Suprapubic skin (tissue), 4 donors: ENCODE results near the gene PLA2G2D.

Experiments used
- EP300 ChIP-seq: sonication (generic); formaldehyde crosslinking; IDR thresholded peaks from one replicate; pipeline ENCODE4 v1.6.1; 2017; ENCODE audit warnings: antibody characterized with exemption
- POLR2AphosphoS5 ChIP-seq, 3 donors: sonication (generic); formaldehyde crosslinking; IDR thresholded peaks; one replicate each; pipeline ENCODE4 v1.6.1; 2017; ENCODE audit warnings: antibody characterized with exemption in 3 of 3
- TF ChIP-seq, protein P1 (sequence below), 2 donors: fragments of 200-600 bp in 1 of 2; fragments of 450-650 bp in 1 of 2; sonication (generic) in 1 of 2; IDR thresholded peaks; one replicate each; pipeline ENCODE4 v1.5.1; 2016 to 2019; ENCODE audit warnings: antibody characterized with exemption in 2 of 2, mild to moderate bottlenecking in 1 of 2, moderate library complexity in 1 of 2

DNA sequence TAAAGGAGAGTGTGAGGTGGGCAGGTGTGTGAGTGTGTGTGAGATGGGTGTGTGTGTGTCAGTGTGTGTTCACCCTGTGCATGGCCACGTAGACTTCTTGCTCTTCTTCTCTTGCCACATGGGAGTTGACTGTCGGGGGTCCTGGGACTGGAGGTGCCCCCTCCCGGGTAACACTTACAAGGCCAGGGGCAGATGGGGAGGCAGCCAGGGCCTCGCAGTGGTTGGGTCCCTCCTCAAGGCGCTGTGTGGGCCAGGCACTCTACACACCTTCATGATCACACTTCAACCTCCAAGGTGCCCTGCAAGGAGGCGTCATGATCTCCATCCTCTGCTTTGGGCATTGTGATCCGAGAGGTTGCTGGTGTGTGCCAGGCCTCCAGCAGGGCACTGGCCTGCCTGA is 22.1 kb upstream of the PLA2G2D start:
- TF ChIP-seq EP300 (no peak), POLR2AphosphoS5 (IDR thresholded peaks at IDR 0.05) (no peak)
- TF ChIP-seq, protein P1, sequence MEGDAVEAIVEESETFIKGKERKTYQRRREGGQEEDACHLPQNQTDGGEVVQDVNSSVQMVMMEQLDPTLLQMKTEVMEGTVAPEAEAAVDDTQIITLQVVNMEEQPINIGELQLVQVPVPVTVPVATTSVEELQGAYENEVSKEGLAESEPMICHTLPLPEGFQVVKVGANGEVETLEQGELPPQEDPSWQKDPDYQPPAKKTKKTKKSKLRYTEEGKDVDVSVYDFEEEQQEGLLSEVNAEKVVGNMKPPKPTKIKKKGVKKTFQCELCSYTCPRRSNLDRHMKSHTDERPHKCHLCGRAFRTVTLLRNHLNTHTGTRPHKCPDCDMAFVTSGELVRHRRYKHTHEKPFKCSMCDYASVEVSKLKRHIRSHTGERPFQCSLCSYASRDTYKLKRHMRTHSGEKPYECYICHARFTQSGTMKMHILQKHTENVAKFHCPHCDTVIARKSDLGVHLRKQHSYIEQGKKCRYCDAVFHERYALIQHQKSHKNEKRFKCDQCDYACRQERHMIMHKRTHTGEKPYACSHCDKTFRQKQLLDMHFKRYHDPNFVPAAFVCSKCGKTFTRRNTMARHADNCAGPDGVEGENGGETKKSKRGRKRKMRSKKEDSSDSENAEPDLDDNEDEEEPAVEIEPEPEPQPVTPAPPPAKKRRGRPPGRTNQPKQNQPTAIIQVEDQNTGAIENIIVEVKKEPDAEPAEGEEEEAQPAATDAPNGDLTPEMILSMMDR (IDR thresholded peaks at IDR 0.05): no peak
